Effector memory CD8-positive, alpha-beta T cell (primary cell): Measurements from ENCODE around the gene SLAMF1.
A peak's percentile ranks its signal among the peaks of the same experiment; 100 is the strongest.

Source experiments
- ATAC-seq: fragments of 150-1000 bp; cut with Tn5 transposase; replicated peaks from 2 replicates; pipeline ENCODE4 v1.10.0; 2021; ENCODE audit warnings: mild to moderate bottlenecking, moderate library complexity
- DNase-seq, 3 experiments: peaks; one replicate each; pipeline ENCODE4 v3.0.0; 2021
- H3K27ac Mint-ChIP-seq, 2 donors: one replicate each; pipeline ENCODE4 v1.8.0; 2022; ENCODE audit warnings: mild to moderate bottlenecking in 2 of 2, mixed read lengths in 2 of 2, moderate library complexity in 2 of 2
- H3K27me3 Mint-ChIP-seq, 2 donors: one replicate each; pipeline ENCODE4 v1.8.0; 2022; ENCODE audit warnings: mixed read lengths in 2 of 2
- H3K36me3 Mint-ChIP-seq: one replicate; pipeline ENCODE4 v1.8.0; 2022; ENCODE audit warnings: mild to moderate bottlenecking, moderate library complexity, mixed read lengths; ENCODE audit not compliant: insufficient read depth
- H3K4me1 Mint-ChIP-seq, 2 donors: one replicate each; pipeline ENCODE4 v1.8.0; 2022; ENCODE audit warnings: low read depth in 2 of 2, mixed read lengths in 2 of 2
- H3K4me3 Mint-ChIP-seq, 2 donors: one replicate each; pipeline ENCODE4 v1.8.0; 2022; ENCODE audit warnings: mild to moderate bottlenecking in 2 of 2, mixed read lengths in 2 of 2, moderate library complexity in 2 of 2
- H3K9me3 Mint-ChIP-seq, 2 donors: one replicate each; pipeline ENCODE4 v1.8.0; 2022; ENCODE audit warnings: mixed read lengths in 2 of 2

The SLAMF1 gene

DNA sequence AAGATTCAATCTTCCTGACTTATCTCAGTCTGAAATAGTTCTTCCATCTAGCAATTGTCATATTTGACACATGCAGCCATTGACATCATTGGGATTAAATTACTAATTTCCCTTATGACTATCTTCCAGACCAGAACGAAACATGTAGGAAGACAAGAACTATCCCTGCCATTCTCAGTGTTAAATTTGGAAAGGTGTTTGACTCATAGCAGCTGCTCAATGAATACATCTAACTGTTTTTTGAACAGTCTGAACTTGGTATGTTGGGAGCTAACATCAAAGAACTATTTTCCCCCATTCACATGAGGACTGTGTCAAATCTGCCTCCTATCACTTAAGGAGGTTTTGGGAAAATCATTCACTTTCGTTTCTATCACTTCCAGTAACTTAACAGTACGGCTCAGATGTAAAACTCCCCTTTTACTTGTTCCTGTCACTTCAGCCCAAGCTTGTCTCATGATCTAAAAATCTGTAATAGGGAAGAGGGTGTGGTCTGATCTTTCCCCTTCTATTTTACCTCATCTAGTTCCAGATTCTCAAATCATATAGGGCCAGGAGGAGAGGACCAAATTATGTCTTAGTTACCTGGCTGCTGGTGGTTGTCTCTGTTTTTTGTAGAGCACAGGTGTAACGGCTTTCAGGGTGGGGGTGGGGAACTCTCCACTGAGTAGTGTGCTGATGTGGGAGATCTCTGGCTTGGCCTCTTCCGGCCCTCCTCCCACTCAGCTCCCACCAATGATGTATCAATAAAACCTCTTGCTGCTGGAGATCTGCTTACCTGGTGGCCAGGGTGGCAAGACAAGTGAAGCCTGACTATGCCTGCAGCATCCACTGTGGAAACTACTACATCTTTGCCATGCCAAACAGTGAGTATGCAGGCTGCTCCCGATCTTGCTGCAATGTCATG is 26.2 kb upstream of the SLAMF1 start:
- ATAC-seq = peak; percentile 45
- Mint-ChIP-seq H3K36me3 (peaks cover 19% of the 10 kb centered on the region), H3K4me3 (no peak overlapping the region), H3K4me1 (peaks cover 14 to 22% of the 10 kb centered on the region in 2 donors), H3K9me3 (no peaks in the 10 kb centered on the region), H3K27me3 (no peaks in the 10 kb centered on the region), H3K27ac (no peak overlapping the region)
- no peak for DNase-seq

DNA sequence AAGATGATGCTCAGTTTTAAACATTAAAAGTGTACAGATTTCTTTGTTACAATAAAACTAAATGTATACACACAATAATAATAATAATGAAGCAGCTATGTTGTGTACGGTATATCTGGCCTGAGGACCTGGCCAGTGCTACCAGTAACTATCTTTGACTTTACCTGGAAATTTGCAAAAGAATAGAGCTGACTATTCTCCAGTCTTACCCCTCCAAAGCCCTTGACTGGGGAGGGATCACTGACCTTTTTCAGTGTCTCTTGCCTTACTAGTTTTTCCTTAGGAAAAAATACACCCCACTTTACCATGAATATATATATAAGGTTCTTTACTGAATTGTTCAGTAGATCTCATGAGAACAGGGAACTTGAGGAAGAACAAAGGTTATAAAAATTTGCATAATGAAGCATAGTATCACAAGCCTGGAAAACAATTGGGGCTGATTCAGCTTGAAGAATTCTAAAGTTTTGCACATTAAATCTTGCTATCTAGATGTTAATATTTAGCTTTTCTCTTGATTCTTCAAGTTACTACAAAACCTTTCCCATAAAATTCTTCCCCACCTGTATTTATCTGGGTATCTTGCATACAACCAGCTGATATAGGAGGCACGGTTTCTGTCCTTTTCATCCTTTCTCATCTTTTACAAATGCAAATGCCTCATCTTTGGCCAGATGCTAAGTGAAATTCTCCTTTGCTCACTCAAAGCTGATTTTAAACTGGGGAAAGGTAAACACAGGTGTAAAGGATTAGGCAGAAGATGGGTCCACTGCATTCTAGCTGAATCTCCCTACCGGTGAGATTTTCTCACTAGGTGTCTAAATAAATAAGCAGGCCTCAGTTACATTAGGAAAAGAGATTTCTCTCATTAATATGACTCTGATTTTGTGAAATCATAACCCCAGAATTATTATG is 25.0 kb upstream of the SLAMF1 start:
- ATAC-seq (no peak), DNase-seq (no peak)
- Mint-ChIP-seq H3K9me3 (no peaks in the 10 kb centered on the region), H3K27me3 (no peaks in the 10 kb centered on the region), H3K4me1 (peaks cover 12 to 25% of the 10 kb centered on the region in 2 donors), H3K4me3 (no peak overlapping the region), H3K36me3 (peaks cover 8% of the 10 kb centered on the region), H3K27ac (no peak overlapping the region)

DNA sequence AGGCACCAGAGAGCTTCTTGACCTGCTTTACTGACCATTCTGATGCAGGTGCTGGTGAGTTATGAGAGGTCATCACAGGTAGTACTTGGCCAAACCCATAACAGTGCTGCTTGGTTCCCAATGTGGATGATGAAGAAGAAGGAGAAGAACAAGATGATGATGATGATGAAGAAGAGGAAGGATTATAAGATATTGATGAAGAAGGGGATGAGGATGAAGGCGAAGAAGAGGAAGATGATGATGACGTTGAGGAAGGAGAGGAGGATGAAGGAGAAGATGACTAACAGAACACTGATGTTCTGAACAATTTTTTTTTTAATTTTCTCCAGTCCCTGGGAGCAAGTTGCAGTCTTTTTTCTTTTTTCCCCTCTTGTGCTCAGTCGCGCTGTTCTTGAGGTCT is 23.9 kb upstream of the SLAMF1 start:
- no peaks in the 10 kb centered on the region for H3K9me3 Mint-ChIP-seq
- no peaks in the 10 kb centered on the region for H3K27me3 Mint-ChIP-seq
- H3K27ac Mint-ChIP-seq = peak overlapping the region in 1 of 2 donors; percentile 78
- H3K36me3 Mint-ChIP-seq = no peaks in the 10 kb centered on the region
- ATAC-seq (no peak), DNase-seq (no peak)
- no peak overlapping the region for H3K4me3 Mint-ChIP-seq
- peaks cover 14 to 31% of the 10 kb centered on the region in 2 donors for H3K4me1 Mint-ChIP-seq

DNA sequence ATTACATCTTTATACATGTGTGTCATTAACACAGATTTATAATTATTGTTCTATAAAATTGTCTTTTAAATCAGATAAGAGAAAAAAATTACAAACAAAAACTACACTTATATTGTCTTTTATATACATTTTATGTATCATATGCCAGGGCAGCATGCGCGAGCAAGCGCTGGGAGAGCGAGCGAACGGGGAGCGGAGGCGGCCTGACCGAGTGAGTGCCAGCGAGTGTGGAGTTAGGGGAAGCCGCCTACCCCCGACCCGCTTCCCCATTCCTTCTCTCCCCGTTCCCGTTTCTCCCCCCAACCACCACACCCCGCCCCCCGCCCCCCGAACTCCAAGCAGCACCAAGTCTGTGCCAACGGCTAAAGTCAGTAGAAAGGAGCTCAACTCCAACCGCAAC is 23.0 kb upstream of the SLAMF1 start:
- Mint-ChIP-seq H3K9me3 (no peaks in the 10 kb centered on the region), H3K27me3 (no peaks in the 10 kb centered on the region), H3K4me3 (no peak overlapping the region), H3K4me1 (peaks cover 16 to 36% of the 10 kb centered on the region in 2 donors), H3K36me3 (peaks cover 2% of the 10 kb centered on the region), H3K27ac (no peak overlapping the region)
- ATAC-seq = no peak
- DNase-seq = no peak

DNA sequence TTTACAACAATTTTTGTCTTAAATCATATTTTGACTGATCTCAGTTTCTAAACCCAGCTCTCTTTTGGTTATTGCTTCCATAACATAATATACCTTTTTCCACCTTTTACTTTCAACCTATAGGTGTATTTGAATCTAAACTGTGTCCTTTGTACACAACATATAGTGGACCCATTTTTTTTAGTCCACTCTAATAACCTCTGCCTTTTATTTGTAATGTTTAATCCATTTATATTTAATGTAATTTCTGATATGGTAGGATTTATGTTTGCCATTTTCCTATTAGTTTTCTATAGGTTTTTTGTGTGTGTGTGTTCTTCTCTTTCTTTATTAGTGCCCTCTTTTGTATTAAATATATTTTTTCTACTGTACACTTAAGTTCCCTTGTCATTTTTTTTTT is 22.4 kb upstream of the SLAMF1 start:
- Mint-ChIP-seq H3K36me3 (peaks cover 3% of the 10 kb centered on the region), H3K9me3 (no peaks in the 10 kb centered on the region), H3K27ac (no peak overlapping the region), H3K4me3 (no peak overlapping the region), H3K27me3 (no peaks in the 10 kb centered on the region), H3K4me1 (peaks cover 19 to 41% of the 10 kb centered on the region in 2 donors)
- ATAC-seq (no peak), DNase-seq (no peak)

GRCh38 chr1:160667896-160668295 is 21.1 kb upstream of the SLAMF1 start:
- no peak for ATAC-seq
- H3K9me3 Mint-ChIP-seq = no peaks in the 10 kb centered on the region
- no peak overlapping the region for H3K27ac Mint-ChIP-seq
- H3K27me3 Mint-ChIP-seq = no peaks in the 10 kb centered on the region
- H3K36me3 Mint-ChIP-seq = peaks cover 3% of the 10 kb centered on the region
- no peak overlapping the region for H3K4me3 Mint-ChIP-seq
- no peak for DNase-seq
- peaks cover 31 to 53% of the 10 kb centered on the region in 2 donors for H3K4me1 Mint-ChIP-seq

GRCh38 chr1:160666079-160666442 is 19.2 kb upstream of the SLAMF1 start:
- H3K36me3 Mint-ChIP-seq = peaks cover 3% of the 10 kb centered on the region
- H3K4me1 Mint-ChIP-seq = peaks cover 44 to 62% of the 10 kb centered on the region in 2 donors
- H3K27me3 Mint-ChIP-seq = no peaks in the 10 kb centered on the region
- peak overlapping the region; percentile 71 to 79 for H3K27ac Mint-ChIP-seq
- H3K4me3 Mint-ChIP-seq = peak overlapping the region; percentile 61 to 75
- H3K9me3 Mint-ChIP-seq = no peaks in the 10 kb centered on the region
- DNase-seq (no peak), ATAC-seq (no peak)

DNA sequence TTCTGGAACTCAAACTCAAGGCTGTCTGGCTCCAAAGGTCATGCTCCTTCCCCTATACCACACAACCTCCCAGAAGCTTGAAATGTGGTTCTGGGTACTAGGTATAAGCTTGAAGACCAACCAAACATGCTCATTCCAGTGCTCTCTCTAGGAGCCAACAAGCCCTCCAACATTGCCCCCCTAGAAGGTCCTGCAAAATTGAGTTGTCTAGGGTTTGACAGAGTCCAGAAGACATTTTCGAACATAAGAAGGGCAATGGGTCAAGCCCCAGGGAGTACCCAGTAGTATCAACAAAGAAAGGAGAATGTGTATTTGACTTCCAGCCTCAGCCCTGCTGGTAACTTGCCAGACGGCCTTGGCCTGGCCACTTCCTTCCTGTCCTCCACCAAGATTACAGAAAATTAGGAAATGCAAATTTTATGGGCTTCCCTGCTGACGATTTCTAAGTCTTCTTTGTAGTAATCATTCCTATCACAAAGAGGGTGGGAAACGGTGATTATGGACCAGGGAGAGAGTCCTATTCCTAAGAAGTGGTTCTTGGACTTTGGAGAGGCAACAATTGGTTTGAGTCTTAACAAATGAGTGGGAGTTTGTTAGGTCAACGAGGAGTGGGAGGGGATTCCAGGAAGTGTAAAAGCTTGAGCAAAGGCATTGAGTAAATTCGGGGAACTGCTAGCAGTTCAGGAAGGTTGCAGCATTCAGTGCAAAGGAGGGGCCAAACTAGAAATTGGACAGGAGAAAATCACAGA is 18.7 kb upstream of the SLAMF1 start:
- peak; percentile 39 for ATAC-seq
- DNase-seq = no peak
- H3K9me3 Mint-ChIP-seq = no peaks in the 10 kb centered on the region
- peaks cover 3% of the 10 kb centered on the region for H3K36me3 Mint-ChIP-seq
- H3K27me3 Mint-ChIP-seq = no peaks in the 10 kb centered on the region
- H3K4me3 Mint-ChIP-seq = peak overlapping the region; percentile 61 to 75
- H3K27ac Mint-ChIP-seq = peak overlapping the region; percentile 71 to 79
- peaks cover 44 to 58% of the 10 kb centered on the region in 2 donors for H3K4me1 Mint-ChIP-seq

DNA sequence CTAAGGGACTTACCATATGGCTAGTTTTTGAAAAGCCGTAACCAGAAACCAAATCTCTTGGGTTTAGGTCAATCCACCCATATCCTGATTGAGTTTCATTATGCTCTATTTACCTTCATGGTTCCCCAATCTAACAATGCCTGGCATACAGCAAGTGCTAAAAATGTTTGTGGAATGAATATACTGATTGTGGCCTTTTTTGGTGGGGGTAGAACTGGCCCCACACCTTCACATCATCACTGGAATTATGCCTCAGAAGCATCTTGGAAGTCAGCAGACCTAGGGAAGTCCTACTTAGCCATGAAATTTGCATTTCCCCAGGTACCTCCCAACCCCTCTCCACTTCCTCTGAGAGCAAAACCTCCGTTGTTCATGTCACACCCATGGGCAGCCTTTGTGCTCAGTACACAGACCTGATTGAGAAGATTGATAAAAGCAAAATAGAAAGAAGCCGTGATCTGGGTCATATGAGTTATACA is 17.8 kb upstream of the SLAMF1 start:
- Mint-ChIP-seq H3K27ac (peak overlapping the region; percentile 71 to 79), H3K27me3 (no peaks in the 10 kb centered on the region), H3K4me3 (peak overlapping the region; percentile 61 to 75), H3K9me3 (no peaks in the 10 kb centered on the region), H3K36me3 (peaks cover 3% of the 10 kb centered on the region), H3K4me1 (peaks cover 44 to 57% of the 10 kb centered on the region in 2 donors)
- ATAC-seq (peak; percentile 92), DNase-seq (peak in 1 of 3 experiments; percentile 24)

DNA sequence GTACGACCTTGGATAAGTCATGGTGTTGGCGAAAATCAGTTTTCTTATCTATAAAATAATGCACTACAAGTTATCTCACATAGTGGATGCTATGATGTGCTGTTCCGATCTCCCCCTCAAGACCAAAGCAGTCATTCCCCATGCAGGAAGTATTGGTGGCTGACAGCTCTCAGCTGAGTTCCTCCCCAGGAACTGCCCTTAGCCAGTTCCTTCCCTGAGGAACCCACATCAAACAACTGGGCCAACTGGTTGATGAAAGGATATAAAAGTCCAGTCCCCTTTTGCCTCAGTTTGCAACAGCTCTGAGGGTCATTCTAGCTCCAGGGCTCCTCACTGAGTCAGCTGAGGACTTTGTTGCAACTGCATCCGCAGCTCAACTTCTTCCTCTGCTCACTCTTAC is 16.1 kb upstream of the SLAMF1 start:
- ATAC-seq (peak; percentile 21), DNase-seq (no peak)
- Mint-ChIP-seq H3K4me3 (peak overlapping the region; percentile 37 to 49), H3K36me3 (peaks cover 3% of the 10 kb centered on the region), H3K27ac (peak overlapping the region in 1 of 2 donors; percentile 54), H3K27me3 (no peaks in the 10 kb centered on the region), H3K4me1 (peaks cover 48 to 56% of the 10 kb centered on the region in 2 donors), H3K9me3 (no peaks in the 10 kb centered on the region)

- no peak overlapping the region for H3K27ac Mint-ChIP-seq
- no peak overlapping the region for H3K4me3 Mint-ChIP-seq
- H3K36me3 Mint-ChIP-seq = no peaks in the 10 kb centered on the region
- no peak for DNase-seq
- H3K9me3 Mint-ChIP-seq = no peaks in the 10 kb centered on the region
- H3K27me3 Mint-ChIP-seq = no peaks in the 10 kb centered on the region
- ATAC-seq = no peak
- H3K4me1 Mint-ChIP-seq = peaks cover 27 to 36% of the 10 kb centered on the region in 2 donors
Observed at GRCh38 chr1:160659566-160659965, 12.7 kb upstream of the SLAMF1 start.

- Mint-ChIP-seq H3K4me3 (no peak overlapping the region), H3K4me1 (peaks cover 20 to 31% of the 10 kb centered on the region in 2 donors), H3K36me3 (no peaks in the 10 kb centered on the region), H3K27me3 (no peaks in the 10 kb centered on the region), H3K9me3 (no peaks in the 10 kb centered on the region), H3K27ac (no peak overlapping the region)
- DNase-seq (no peak), ATAC-seq (no peak)
Observed at GRCh38 chr1:160658814-160659193, 12.0 kb upstream of the SLAMF1 start.
